Fibroblast of lung (primary cell): ENCODE data around the gene CEP128.

Source experiments
- EZH2 ChIP-seq: IDR thresholded peaks from 2 replicates; pipeline ENCODE4 v1.5.1; 2012; ENCODE audit warnings: low read length, control low read depth, mild to moderate bottlenecking; ENCODE audit errors: missing control alignments
- TF ChIP-seq, protein P1 (sequence below), 2 donors: IDR thresholded peaks in 1 of 2; conservative IDR thresholded peaks in 1 of 2; 1 replicate in 1 of 2; 2 replicates in 1 of 2; pipeline ENCODE4 v1.5.1; 2011 to 2012; ENCODE audit warnings: low read length in 2 of 2, control low read depth in 1 of 2, inconsistent platforms in 1 of 2, low read depth in 1 of 2, mild to moderate bottlenecking in 1 of 2

DNA sequence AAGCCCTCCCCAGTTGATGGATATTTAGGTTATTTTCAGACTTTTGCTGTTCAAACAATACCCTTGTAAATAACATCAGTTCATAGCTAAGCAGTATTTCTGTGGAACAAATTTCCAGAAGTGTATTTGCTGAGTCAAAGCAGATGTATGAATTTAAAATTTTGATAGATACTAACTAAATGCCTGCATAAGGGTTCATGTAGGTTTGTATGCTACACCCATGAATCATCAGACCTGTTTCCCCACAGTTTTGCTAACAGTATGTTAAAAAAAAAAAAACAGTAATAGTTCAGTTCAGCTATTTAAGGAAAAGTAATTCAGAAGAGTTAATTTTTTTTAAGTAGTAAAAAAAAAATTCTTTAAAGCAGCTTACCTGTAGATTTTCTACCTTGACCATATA lies 494.1 kb downstream of the CEP128 start:
- TF ChIP-seq, protein P1, sequence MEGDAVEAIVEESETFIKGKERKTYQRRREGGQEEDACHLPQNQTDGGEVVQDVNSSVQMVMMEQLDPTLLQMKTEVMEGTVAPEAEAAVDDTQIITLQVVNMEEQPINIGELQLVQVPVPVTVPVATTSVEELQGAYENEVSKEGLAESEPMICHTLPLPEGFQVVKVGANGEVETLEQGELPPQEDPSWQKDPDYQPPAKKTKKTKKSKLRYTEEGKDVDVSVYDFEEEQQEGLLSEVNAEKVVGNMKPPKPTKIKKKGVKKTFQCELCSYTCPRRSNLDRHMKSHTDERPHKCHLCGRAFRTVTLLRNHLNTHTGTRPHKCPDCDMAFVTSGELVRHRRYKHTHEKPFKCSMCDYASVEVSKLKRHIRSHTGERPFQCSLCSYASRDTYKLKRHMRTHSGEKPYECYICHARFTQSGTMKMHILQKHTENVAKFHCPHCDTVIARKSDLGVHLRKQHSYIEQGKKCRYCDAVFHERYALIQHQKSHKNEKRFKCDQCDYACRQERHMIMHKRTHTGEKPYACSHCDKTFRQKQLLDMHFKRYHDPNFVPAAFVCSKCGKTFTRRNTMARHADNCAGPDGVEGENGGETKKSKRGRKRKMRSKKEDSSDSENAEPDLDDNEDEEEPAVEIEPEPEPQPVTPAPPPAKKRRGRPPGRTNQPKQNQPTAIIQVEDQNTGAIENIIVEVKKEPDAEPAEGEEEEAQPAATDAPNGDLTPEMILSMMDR (conservative IDR thresholded peaks at IDR 0.05 in 1 of 2, IDR thresholded peaks at IDR 0.05 in 1 of 2; ENCODE audit: low read depth in 1 of 2, low read length in 2 of 2): no peak
- no peak for TF ChIP-seq EZH2
